ENCODE measurements around the gene FOXK1.

DNA sequence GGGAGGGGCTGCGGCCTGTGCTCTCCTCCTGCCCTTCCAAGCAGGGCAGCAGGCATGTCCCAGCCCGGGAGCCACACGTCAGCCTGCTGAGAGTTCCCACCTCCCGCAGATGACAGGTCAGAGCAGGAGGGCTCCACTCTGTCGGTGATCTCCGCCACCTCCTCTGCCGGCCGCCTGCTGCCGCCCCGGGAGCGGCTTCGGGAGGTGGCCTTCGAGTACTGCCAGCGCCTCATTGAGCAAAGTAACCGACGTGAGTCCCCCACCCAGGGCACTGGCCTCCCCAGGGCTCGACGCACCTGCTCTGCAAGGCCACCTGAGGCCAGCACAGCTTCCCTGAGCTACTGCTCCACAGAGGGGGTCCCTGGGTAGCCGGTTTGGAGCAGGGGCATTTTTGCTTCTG, 102.7 kb downstream of the FOXK1 start:
- no peak for TF ChIP-seq POLR2A (IDR thresholded peaks at IDR 0.05)
- TF ChIP-seq EP300 (IDR thresholded peaks at IDR 0.05): no peak
- TF ChIP-seq, protein P1, sequence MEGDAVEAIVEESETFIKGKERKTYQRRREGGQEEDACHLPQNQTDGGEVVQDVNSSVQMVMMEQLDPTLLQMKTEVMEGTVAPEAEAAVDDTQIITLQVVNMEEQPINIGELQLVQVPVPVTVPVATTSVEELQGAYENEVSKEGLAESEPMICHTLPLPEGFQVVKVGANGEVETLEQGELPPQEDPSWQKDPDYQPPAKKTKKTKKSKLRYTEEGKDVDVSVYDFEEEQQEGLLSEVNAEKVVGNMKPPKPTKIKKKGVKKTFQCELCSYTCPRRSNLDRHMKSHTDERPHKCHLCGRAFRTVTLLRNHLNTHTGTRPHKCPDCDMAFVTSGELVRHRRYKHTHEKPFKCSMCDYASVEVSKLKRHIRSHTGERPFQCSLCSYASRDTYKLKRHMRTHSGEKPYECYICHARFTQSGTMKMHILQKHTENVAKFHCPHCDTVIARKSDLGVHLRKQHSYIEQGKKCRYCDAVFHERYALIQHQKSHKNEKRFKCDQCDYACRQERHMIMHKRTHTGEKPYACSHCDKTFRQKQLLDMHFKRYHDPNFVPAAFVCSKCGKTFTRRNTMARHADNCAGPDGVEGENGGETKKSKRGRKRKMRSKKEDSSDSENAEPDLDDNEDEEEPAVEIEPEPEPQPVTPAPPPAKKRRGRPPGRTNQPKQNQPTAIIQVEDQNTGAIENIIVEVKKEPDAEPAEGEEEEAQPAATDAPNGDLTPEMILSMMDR (IDR thresholded peaks at IDR 0.05): no peak
